Nucleus accumbens (tissue), 56 donors: ENCODE measurements around the gene PZP.

ENCODE experiments used
- DNase-seq, 56 donors: peaks; one replicate each; lab custom pipeline; 2025; lab: John Stamatoyannopoulos, UW

The PZP gene

GRCh38 chr12:9127936-9128663 lies 80.1 kb downstream of the PZP start:
- DNase-seq = no peak

GRCh38 chr12:9127484-9127883 lies 80.7 kb downstream of the PZP start:
- DNase-seq = no peak

- no peak for DNase-seq
Measured at GRCh38 chr12:9124383-9125031, 83.7 kb downstream of the PZP start.

GRCh38 chr12:9123781-9124382 lies 84.3 kb downstream of the PZP start:
- no peak for DNase-seq

DNA sequence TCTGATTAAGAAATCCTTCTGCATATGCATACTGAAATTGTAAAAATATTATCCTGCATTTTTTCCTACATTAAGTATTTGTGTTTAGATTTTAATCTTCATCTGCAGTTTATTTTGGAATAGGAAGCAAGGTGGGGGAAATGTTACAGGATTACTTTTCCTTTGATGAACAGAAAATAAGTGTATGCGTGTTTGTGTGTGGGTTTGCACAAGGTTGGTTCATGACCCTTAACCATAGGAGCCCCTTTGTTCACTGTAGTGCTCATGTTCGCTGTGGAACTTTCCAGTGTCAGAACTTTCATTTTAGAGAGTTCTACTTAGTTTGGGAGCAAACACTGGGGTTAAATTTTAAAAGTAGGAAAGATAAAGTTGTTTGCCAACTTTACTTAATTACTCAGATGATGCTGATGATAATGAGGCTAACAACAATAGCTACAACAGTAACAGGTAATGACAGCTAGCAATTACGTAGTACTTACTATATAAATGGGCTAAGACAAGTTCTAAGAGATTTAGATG lies 86.0 kb downstream of the PZP start:
- DNase-seq = no peak

DNA sequence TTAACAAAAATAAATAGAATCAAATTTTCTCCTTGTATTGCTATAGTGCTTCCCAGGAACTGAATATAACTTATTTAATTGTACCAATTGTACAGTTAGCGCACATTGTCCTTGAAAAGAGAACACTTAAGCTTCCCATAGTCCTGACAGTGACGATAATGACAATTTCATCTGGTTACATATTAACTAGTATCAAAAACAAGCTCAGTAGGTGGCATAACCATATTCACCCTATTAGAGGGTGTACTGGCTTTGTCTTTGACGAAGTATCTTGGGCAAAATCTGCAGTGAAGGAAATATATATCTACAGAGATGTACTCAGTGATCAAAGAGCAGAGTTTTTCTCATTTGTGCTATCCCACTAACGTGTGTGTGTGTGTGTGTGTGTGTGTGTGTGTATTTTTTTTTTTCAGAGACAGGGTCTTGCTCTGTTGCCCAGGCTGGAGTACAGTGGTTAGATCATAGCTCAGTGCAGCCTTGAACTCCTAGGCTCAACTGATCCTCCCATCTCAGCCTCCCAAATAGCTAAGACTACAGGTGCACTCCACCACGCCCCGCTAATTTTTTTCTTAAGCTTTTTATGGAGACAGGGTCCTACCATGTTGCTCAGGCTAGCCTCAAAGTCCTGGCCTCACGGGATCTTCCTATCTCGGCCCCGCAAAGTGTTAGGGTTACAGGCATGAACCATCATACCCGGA lies 87.6 kb downstream of the PZP start:
- no peak for DNase-seq

- peak in 10 of 56 donors; percentile 11 to 44 (median 24) for DNase-seq
Measured at GRCh38 chr12:9118158-9118557, 90.0 kb downstream of the PZP start.

GRCh38 chr12:9115731-9116559 lies 92.2 kb downstream of the PZP start, which contains the start of gene A2M:
A2M (minus strand) TSS chr12:9115919; CDS start chr12:9115849, 70 bp downstream.
- peak in 1 of 56 donors; percentile 5 for DNase-seq

- DNase-seq = no peak
Measured at GRCh38 chr12:9114946-9115345, 93.2 kb downstream of the PZP start.

DNA sequence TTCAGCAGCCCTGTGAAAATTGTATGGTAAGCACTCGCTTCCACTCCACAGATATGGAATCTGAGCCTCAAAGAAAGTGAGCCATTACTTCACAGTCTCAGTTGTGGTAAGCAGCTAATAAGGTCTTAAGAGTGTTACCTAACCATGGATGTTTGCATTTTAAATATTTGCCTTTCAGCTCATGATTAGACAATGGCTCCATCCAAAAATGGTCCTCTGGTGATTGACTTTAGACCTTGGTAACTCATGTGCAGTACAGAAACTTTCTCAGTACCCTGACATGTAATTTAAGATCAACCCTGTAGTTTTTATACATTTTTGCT lies 94.2 kb downstream of the PZP start:
- DNase-seq = no peak

- DNase-seq = no peak
Measured at GRCh38 chr12:9113296-9113986, 94.8 kb downstream of the PZP start.

- no peak for DNase-seq
Measured at GRCh38 chr12:9112076-9112853, 95.9 kb downstream of the PZP start.

GRCh38 chr12:9111525-9111924 lies 96.7 kb downstream of the PZP start:
- DNase-seq = no peak

DNA sequence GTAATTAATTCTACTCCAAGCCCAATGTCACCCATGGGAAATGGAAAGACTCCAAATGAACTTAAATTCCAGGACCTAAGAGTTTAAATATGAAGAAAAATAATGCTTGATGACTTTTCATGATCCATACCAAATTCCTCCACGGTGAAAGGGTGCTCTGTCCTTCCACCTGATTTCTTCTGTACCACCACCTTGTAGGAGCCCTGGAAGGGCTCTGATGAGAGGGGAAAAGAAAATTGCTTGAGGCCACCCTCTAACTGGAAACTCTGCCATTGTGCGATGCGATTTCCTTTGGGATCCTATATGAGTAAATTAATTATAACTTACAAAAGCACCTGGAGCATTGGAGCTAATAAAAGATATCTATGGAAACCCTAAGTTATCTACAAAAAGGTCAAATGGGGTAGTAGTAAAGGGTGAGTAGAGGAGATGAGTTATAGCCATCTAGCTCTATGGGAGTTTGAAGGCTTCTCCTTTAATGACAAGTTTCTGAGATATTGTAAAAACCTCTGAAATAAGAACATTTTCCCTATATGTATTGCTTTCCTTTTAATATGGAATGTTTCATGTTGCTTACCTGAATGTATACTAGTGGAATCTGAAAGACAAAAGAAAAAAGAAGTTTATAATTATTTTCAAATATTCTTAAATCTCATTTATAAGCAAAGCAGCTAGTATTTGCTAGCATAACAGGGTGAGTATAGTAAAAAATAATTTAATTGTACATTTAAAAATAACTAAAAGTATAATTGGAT lies 98.3 kb downstream of the PZP start:
- no peak for DNase-seq

GRCh38 chr12:9109213-9109522 lies 99.0 kb downstream of the PZP start:
- DNase-seq = no peak

- no peak for DNase-seq
Measured at GRCh38 chr12:9108504-9109212, 99.5 kb downstream of the PZP start.

GRCh38 chr12:9107542-9107873 lies 100.7 kb downstream of the PZP start:
- DNase-seq = no peak
